ENCODE results near the gene FAM171A1. TPM values are rescaled to one million over a fixed set of nuclear protein-coding genes. Genes with fewer than 3 reads are reported as not detected.

Gene FAM171A1
- total RNA-seq, 2 donors from 2014 or later = 36.5 to 39.0 TPM

DNA sequence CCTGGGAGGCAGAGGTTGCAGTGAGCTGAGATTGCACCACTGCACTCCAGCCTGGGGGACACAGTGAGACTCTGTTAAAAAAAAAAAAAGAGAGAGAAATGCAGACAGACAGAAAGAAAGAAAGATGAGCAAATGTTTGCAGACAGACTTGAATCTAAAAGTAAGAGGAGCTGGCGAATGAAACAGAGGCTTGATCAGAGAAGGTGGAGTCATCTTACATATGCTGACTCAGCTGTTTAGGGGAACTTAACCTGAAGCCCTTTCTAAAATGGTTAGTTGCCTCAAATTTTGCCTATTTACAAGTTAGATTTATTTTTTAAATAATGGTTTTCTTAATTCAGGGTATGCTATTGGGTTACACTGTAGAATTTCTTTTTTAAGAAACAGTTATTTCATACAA is 5.4 kb downstream of the FAM171A1 start:
- Histone ChIP-seq H3K9me3 (ENCODE audit: control insufficient read depth, low read length) (peaks cover 10% of the 10 kb centered on the region), H3K36me3 (ENCODE audit: control insufficient read depth, insufficient read depth, low read length) (peaks cover 8% of the 10 kb centered on the region), H3K27ac (ENCODE audit: low read depth, low read length) (no peak overlapping the region), H3K4me3 (ENCODE audit: low read length) (no peak overlapping the region), H3K27me3 (ENCODE audit: control insufficient read depth, insufficient read depth, low read length, poor library complexity, severe bottlenecking) (no peaks in the 10 kb centered on the region), H3K4me1 (ENCODE audit: control insufficient read depth, insufficient read depth, low read length) (peaks cover 4% of the 10 kb centered on the region), H3K9ac (ENCODE audit: extremely low read depth, low read length, poor library complexity, severe bottlenecking) (no peak overlapping the region)
- Mint-ChIP-seq H3K4me3 (no peak overlapping the region), H3K36me3 (ENCODE audit: low read depth) (peaks cover 19% of the 10 kb centered on the region), H3K27me3 (ENCODE audit: insufficient read depth) (no peaks in the 10 kb centered on the region), H3K27ac (no peak overlapping the region), H3K9me3 (no peaks in the 10 kb centered on the region), H3K4me1 (peaks cover 16% of the 10 kb centered on the region)
- DNase-seq = no peak
- TF ChIP-seq, protein P1, sequence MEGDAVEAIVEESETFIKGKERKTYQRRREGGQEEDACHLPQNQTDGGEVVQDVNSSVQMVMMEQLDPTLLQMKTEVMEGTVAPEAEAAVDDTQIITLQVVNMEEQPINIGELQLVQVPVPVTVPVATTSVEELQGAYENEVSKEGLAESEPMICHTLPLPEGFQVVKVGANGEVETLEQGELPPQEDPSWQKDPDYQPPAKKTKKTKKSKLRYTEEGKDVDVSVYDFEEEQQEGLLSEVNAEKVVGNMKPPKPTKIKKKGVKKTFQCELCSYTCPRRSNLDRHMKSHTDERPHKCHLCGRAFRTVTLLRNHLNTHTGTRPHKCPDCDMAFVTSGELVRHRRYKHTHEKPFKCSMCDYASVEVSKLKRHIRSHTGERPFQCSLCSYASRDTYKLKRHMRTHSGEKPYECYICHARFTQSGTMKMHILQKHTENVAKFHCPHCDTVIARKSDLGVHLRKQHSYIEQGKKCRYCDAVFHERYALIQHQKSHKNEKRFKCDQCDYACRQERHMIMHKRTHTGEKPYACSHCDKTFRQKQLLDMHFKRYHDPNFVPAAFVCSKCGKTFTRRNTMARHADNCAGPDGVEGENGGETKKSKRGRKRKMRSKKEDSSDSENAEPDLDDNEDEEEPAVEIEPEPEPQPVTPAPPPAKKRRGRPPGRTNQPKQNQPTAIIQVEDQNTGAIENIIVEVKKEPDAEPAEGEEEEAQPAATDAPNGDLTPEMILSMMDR (conservative IDR thresholded peaks at IDR 0.05) = no peak
- WGBS, 2 experiments (ENCODE audit: insufficient coverage in 1 of 2, insufficient read length in 1 of 2) = 83 to 100% methylated on average over 1 of the region's 1 CpG

DNA sequence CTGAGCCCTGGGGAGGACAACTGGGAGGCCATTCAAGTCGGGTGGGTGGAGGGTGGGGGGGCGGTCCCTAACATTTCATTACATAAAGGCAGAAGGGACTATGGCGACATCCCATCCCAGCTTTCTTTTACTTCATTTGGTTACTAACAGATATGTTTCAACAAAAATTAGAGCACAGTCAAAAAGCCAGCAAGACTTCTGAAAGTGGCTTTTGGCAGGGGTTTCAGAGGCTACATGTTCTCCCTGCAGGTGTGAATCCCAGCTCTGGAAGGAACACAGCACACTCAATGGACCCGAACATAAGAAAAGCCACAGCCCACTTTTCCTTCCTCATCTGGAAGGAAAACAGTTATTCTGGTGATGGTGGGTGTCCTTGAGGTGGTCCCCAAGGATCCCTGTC is 7.1 kb downstream of the FAM171A1 start:
- no peaks in the 10 kb centered on the region for H3K27me3 Mint-ChIP-seq (ENCODE audit: insufficient read depth)
- Histone ChIP-seq H3K4me1 (ENCODE audit: control insufficient read depth, insufficient read depth, low read length) (no peaks in the 10 kb centered on the region), H3K4me3 (ENCODE audit: low read length) (no peak overlapping the region), H3K36me3 (ENCODE audit: control insufficient read depth, insufficient read depth, low read length) (peaks cover 8% of the 10 kb centered on the region), H3K9ac (ENCODE audit: extremely low read depth, low read length, poor library complexity, severe bottlenecking) (no peak overlapping the region), H3K27me3 (ENCODE audit: control insufficient read depth, insufficient read depth, low read length, poor library complexity, severe bottlenecking) (no peaks in the 10 kb centered on the region), H3K9me3 (ENCODE audit: control insufficient read depth, low read length) (peaks cover 10% of the 10 kb centered on the region), H3K27ac (ENCODE audit: low read depth, low read length) (no peak overlapping the region)
- DNase-seq = no peak
- H3K4me3 Mint-ChIP-seq = no peak overlapping the region
- H3K4me1 Mint-ChIP-seq = peaks cover 15% of the 10 kb centered on the region
- H3K9me3 Mint-ChIP-seq = peaks cover 6% of the 10 kb centered on the region
- H3K27ac Mint-ChIP-seq = no peak overlapping the region
- WGBS, 2 experiments (ENCODE audit: insufficient coverage in 1 of 2, insufficient read length in 1 of 2) = 95 to 100% methylated on average over 1 to 4 of the region's 4 CpGs
- TF ChIP-seq, protein P1 (conservative IDR thresholded peaks at IDR 0.05) = no peak
- peaks cover 25% of the 10 kb centered on the region for H3K36me3 Mint-ChIP-seq (ENCODE audit: low read depth)

DNA sequence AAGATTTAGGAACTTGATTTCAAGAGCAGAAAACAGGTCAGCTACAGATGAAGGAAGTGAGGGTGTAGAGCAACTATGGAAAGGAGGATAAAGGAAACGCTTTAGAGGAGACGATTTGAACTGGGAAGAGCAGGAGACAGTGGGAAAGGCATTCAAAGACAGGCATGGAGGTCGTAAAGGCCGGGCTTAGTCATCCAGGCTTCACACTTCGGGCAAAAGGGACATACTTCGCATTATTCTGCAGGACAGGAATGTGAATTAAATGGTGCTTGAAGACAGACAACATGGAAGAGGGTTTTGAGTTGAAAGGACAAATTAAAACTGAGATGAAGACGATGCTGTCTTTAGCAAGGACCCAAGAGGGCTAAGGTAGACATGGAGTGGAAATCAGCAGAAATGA is 8.1 kb downstream of the FAM171A1 start:
- no peak overlapping the region for H3K4me3 Mint-ChIP-seq

More for the DNA sequence above, 8.1 kb downstream of the FAM171A1 start:
- Mint-ChIP-seq H3K27me3 (ENCODE audit: insufficient read depth) (no peaks in the 10 kb centered on the region), H3K27ac (no peak overlapping the region), H3K36me3 (ENCODE audit: low read depth) (peaks cover 25% of the 10 kb centered on the region), H3K9me3 (peaks cover 6% of the 10 kb centered on the region), H3K4me1 (peaks cover 7% of the 10 kb centered on the region)
- DNase-seq = peak; percentile 66
- peaks cover 10% of the 10 kb centered on the region for H3K9me3 ChIP-seq (ENCODE audit: control insufficient read depth, low read length)
- no peaks in the 10 kb centered on the region for H3K27me3 ChIP-seq (ENCODE audit: control insufficient read depth, insufficient read depth, low read length, poor library complexity, severe bottlenecking)
- no peaks in the 10 kb centered on the region for H3K4me1 ChIP-seq (ENCODE audit: control insufficient read depth, insufficient read depth, low read length)
- no peak overlapping the region for H3K9ac ChIP-seq (ENCODE audit: extremely low read depth, low read length, poor library complexity, severe bottlenecking)
- H3K4me3 ChIP-seq (ENCODE audit: low read length) = no peak overlapping the region
- no peak overlapping the region for H3K27ac ChIP-seq (ENCODE audit: low read depth, low read length)
- TF ChIP-seq, protein P1 (conservative IDR thresholded peaks at IDR 0.05) = no peak
- H3K36me3 ChIP-seq (ENCODE audit: control insufficient read depth, insufficient read depth, low read length) = peaks cover 8% of the 10 kb centered on the region
- WGBS, 2 experiments (ENCODE audit: insufficient coverage in 1 of 2, insufficient read length in 1 of 2) = 76 to 84% methylated on average over 7 of the region's 7 CpGs
